HG03060 (cell line): ENCODE measurements around the gene HADH.
"Not testable (repeated sequence)": the region's sequence is repeated elsewhere in the genome, so short reads cannot be mapped to it uniquely, and the experiment has no call there.

Experiments
- ATAC-seq: cut with Tn5 transposase; IDR thresholded peaks from one replicate; pipeline ENCODE4 v1.9.1; 2021; ENCODE audit warnings: low read depth, moderate number of reproducible peaks; ENCODE audit not compliant: unreplicated experiment

HADH gene

GRCh38 chr4:107989537-107990386 is at the start of gene HADH:
Gene HADH, plus strand, starts transcription at chr4:107989889. Its CDS starts 44 bp downstream, at chr4:107989933.
- peak; percentile 79 for ATAC-seq

GRCh38 chr4:107945809-107946208 is 43.9 kb upstream of the HADH start:
- no peak for ATAC-seq

GRCh38 chr4:107950746-107951540 is 38.7 kb upstream of the HADH start:
- no peak for ATAC-seq

GRCh38 chr4:107951551-107951950 is 38.1 kb upstream of the HADH start:
- no peak for ATAC-seq

GRCh38 chr4:107956011-107956410 is 33.7 kb upstream of the HADH start:
- no peak for ATAC-seq

- ATAC-seq = no peak
These were observed 22.8 kb upstream of the HADH start for GRCh38 chr4:107966903-107967302.

GRCh38 chr4:107967519-107967918 is 22.2 kb upstream of the HADH start:
- not testable (repeated sequence) for ATAC-seq

- ATAC-seq = not testable (repeated sequence)
These were observed 21.8 kb upstream of the HADH start for GRCh38 chr4:107967921-107968320.

- no peak for ATAC-seq
These were observed 19.5 kb upstream of the HADH start for GRCh38 chr4:107970063-107970798.

- no peak for ATAC-seq
These were observed 17.1 kb upstream of the HADH start for GRCh38 chr4:107972605-107973004.

- ATAC-seq = no peak
These were observed 15.2 kb upstream of the HADH start for GRCh38 chr4:107974523-107974922.

- no peak for ATAC-seq
These were observed 12.2 kb upstream of the HADH start for GRCh38 chr4:107977482-107977881.

- no peak for ATAC-seq
These were observed 11.6 kb upstream of the HADH start for GRCh38 chr4:107977966-107978705.

- no peak for ATAC-seq
These were observed 10.8 kb upstream of the HADH start for GRCh38 chr4:107978716-107979451.

- no peak for ATAC-seq
These were observed 1.6 kb upstream of the HADH start for GRCh38 chr4:107987916-107988762.

GRCh38 chr4:107988763-107989035 is 990 bp upstream of the HADH start:
- ATAC-seq = no peak

- ATAC-seq = no peak
These were observed 540 bp upstream of the HADH start for GRCh38 chr4:107989162-107989536.

- ATAC-seq = no peak
These were observed 2.4 kb downstream of the HADH start for GRCh38 chr4:107991945-107992630.
